GM19351 (cell line): ENCODE data around the gene TSBP1.

Experiments
- ATAC-seq: cut with Tn5 transposase; IDR thresholded peaks from one replicate; pipeline ENCODE4 v1.9.1; 2021; ENCODE audit warnings: mild to moderate bottlenecking, moderate library complexity; ENCODE audit not compliant: unreplicated experiment

TSBP1 gene

GRCh38 chr6:32371803-32372202 is at the start of gene TSBP1:
TSS of gene TSBP1 (minus strand) at chr6:32371903. CDS start at chr6:32371706, 197 bp downstream.
- ATAC-seq = no peak

GRCh38 chr6:32416036-32416435 is 44.3 kb upstream of the TSBP1 start:
- no peak for ATAC-seq

GRCh38 chr6:32415521-32416019 is 43.9 kb upstream of the TSBP1 start:
- no peak for ATAC-seq

GRCh38 chr6:32413427-32414047 is 41.8 kb upstream of the TSBP1 start:
- no peak for ATAC-seq

GRCh38 chr6:32411566-32412327 is 40.0 kb upstream of the TSBP1 start:
- no peak for ATAC-seq

GRCh38 chr6:32410906-32411305 is 39.2 kb upstream of the TSBP1 start:
- ATAC-seq = no peak

- no peak for ATAC-seq
These were observed 35.2 kb upstream of the TSBP1 start, which contains the start of gene BTNL2 for GRCh38 chr6:32406857-32407256. TSS of gene BTNL2 (minus strand) at chr6:32407181. CDS start at chr6:32407123, 58 bp downstream.

GRCh38 chr6:32406197-32406596 is 34.5 kb upstream of the TSBP1 start:
- ATAC-seq = no peak

GRCh38 chr6:32405656-32406055 is 34.0 kb upstream of the TSBP1 start:
- ATAC-seq = no peak

- no peak for ATAC-seq
These were observed 31.1 kb upstream of the TSBP1 start for GRCh38 chr6:32402812-32403211.

GRCh38 chr6:32401284-32401963 is 29.7 kb upstream of the TSBP1 start:
- ATAC-seq = no peak

- ATAC-seq = peak; percentile 82
These were observed 25.7 kb upstream of the TSBP1 start for GRCh38 chr6:32397252-32397920.

GRCh38 chr6:32396028-32396427 is 24.3 kb upstream of the TSBP1 start:
- no peak for ATAC-seq

- ATAC-seq = no peak
These were observed 22.1 kb upstream of the TSBP1 start for GRCh38 chr6:32393665-32394420.

- ATAC-seq = no peak
These were observed 19.8 kb upstream of the TSBP1 start for GRCh38 chr6:32391505-32391904.

- ATAC-seq = no peak
These were observed 16.1 kb upstream of the TSBP1 start for GRCh38 chr6:32387589-32388340.

GRCh38 chr6:32386040-32386439 is 14.3 kb upstream of the TSBP1 start:
- no peak for ATAC-seq

- ATAC-seq = no peak
These were observed 11.2 kb upstream of the TSBP1 start for GRCh38 chr6:32382757-32383420.

- no peak for ATAC-seq
These were observed 7.8 kb upstream of the TSBP1 start for GRCh38 chr6:32379545-32379944.
